ENCODE data around the gene PRKRA. TPM values are rescaled to one million over a fixed set of nuclear protein-coding genes. Genes with fewer than 3 reads are reported as not detected.
"Not testable (repeated sequence)": the region's sequence is repeated elsewhere in the genome, so short reads cannot be mapped to it uniquely, and the experiment has no call there.

Gene PRKRA
- total RNA-seq, 1 donor from 2014 or later = 135 TPM

GRCh38 chr2:178474560-178474959 lies 23.6 kb upstream of the PRKRA start:
- H3K4me1 ChIP-seq = peaks cover 8% of the 10 kb centered on the region
- no peak overlapping the region for H3K4me2 ChIP-seq
- H3F3A ChIP-seq (ENCODE audit: low read depth) = peaks cover 11% of the 10 kb centered on the region
- no peaks in the 10 kb centered on the region for H3K9me3 Mint-ChIP-seq
- peaks cover 3% of the 10 kb centered on the region for H3K27me3 ChIP-seq
- no peak overlapping the region for H2AFZ ChIP-seq (replicated peaks)
- no peaks in the 10 kb centered on the region for H4K20me1 ChIP-seq (ENCODE audit: low read depth)
- no peak overlapping the region for H3K27ac ChIP-seq
- peaks cover under 1% of the 10 kb centered on the region for H3K36me3 Mint-ChIP-seq
- no peak overlapping the region for H3K9ac ChIP-seq
- H3K9me3 ChIP-seq (ENCODE audit: low read depth) = no peaks in the 10 kb centered on the region
- H3K79me2 ChIP-seq (ENCODE audit: low read depth) = peaks cover 22% of the 10 kb centered on the region
- H3K36me3 ChIP-seq = no peaks in the 10 kb centered on the region
- peaks cover 6% of the 10 kb centered on the region for H3K4me1 Mint-ChIP-seq
- no peak overlapping the region for H3K27ac Mint-ChIP-seq
- no peak overlapping the region for H3K4me3 ChIP-seq
- no peak for DNase-seq (ENCODE audit: low spot score)
- no peaks in the 10 kb centered on the region for H3K27me3 Mint-ChIP-seq (ENCODE audit: insufficient read depth, low read depth)
- no peak overlapping the region for H3K4me3 Mint-ChIP-seq
- TF ChIP-seq CTCF (IDR thresholded peaks at IDR 0.05) (no peak), EZH2phosphoT487 (IDR thresholded peaks at IDR 0.05) (no peak), EZH2 (IDR thresholded peaks at IDR 0.05) (no peak)

- no peaks in the 10 kb centered on the region for H3K9me3 ChIP-seq (ENCODE audit: low read depth)
- H3K4me1 ChIP-seq = peaks cover 8% of the 10 kb centered on the region
- peaks cover 22% of the 10 kb centered on the region for H3K79me2 ChIP-seq (ENCODE audit: low read depth)
- Mint-ChIP-seq H3K27me3 (ENCODE audit: insufficient read depth, low read depth) (no peaks in the 10 kb centered on the region), H3K27ac (no peak overlapping the region), H3K9me3 (no peaks in the 10 kb centered on the region), H3K36me3 (peaks cover 2% of the 10 kb centered on the region), H3K4me3 (no peak overlapping the region), H3K4me1 (peaks cover 6% of the 10 kb centered on the region)
- H3K4me3 ChIP-seq = no peak overlapping the region
- H2AFZ ChIP-seq (replicated peaks) = no peak overlapping the region
- H3K27me3 ChIP-seq = no peaks in the 10 kb centered on the region
- H3F3A ChIP-seq (ENCODE audit: low read depth) = peaks cover 4% of the 10 kb centered on the region
- H3K27ac ChIP-seq = no peak overlapping the region
- H3K9ac ChIP-seq = no peak overlapping the region
- H4K20me1 ChIP-seq (ENCODE audit: low read depth) = no peaks in the 10 kb centered on the region
- no peak for DNase-seq (ENCODE audit: low spot score)
- no peaks in the 10 kb centered on the region for H3K36me3 ChIP-seq
- H3K4me2 ChIP-seq = no peak overlapping the region
- no peak for TF ChIP-seq EZH2 (IDR thresholded peaks at IDR 0.05)
- no peak for TF ChIP-seq CTCF (IDR thresholded peaks at IDR 0.05)
- TF ChIP-seq EZH2phosphoT487 (IDR thresholded peaks at IDR 0.05) = no peak
These were observed 23.0 kb upstream of the PRKRA start for GRCh38 chr2:178473931-178474330.

GRCh38 chr2:178473373-178473772 lies 22.4 kb upstream of the PRKRA start:
- Histone ChIP-seq H3K36me3 (no peaks in the 10 kb centered on the region), H3K9me3 (ENCODE audit: low read depth) (no peaks in the 10 kb centered on the region), H3F3A (ENCODE audit: low read depth) (no peaks in the 10 kb centered on the region), H3K4me3 (no peak overlapping the region), H3K9ac (no peak overlapping the region), H3K27ac (no peak overlapping the region), H4K20me1 (ENCODE audit: low read depth) (no peaks in the 10 kb centered on the region), H3K4me2 (no peak overlapping the region), H3K79me2 (ENCODE audit: low read depth) (peaks cover 22% of the 10 kb centered on the region), H3K4me1 (peaks cover 8% of the 10 kb centered on the region), H3K27me3 (no peaks in the 10 kb centered on the region), H2AFZ (replicated peaks) (no peak overlapping the region)
- Mint-ChIP-seq H3K27ac (no peak overlapping the region), H3K4me1 (peaks cover 3% of the 10 kb centered on the region), H3K9me3 (no peaks in the 10 kb centered on the region), H3K4me3 (no peak overlapping the region), H3K36me3 (peaks cover 2% of the 10 kb centered on the region), H3K27me3 (ENCODE audit: insufficient read depth, low read depth) (no peaks in the 10 kb centered on the region)
- TF ChIP-seq EZH2phosphoT487 (IDR thresholded peaks at IDR 0.05) (no peak), CTCF (IDR thresholded peaks at IDR 0.05) (no peak), EZH2 (IDR thresholded peaks at IDR 0.05) (no peak)
- no peak for DNase-seq (ENCODE audit: low spot score)

- not testable (repeated sequence) for DNase-seq (ENCODE audit: low spot score); H4K20me1 ChIP-seq (ENCODE audit: low read depth); H2AFZ ChIP-seq (replicated peaks); H3K4me2 ChIP-seq; H3K4me1 Mint-ChIP-seq; H3K36me3 Mint-ChIP-seq; H3K27ac Mint-ChIP-seq; H3K9me3 ChIP-seq (ENCODE audit: low read depth); H3K36me3 ChIP-seq; H3K79me2 ChIP-seq (ENCODE audit: low read depth); H3K27me3 ChIP-seq; H3K9ac ChIP-seq; H3K4me1 ChIP-seq; H3F3A ChIP-seq (ENCODE audit: low read depth); H3K27me3 Mint-ChIP-seq (ENCODE audit: insufficient read depth, low read depth); H3K4me3 Mint-ChIP-seq; H3K27ac ChIP-seq; H3K9me3 Mint-ChIP-seq; H3K4me3 ChIP-seq
These were observed 20.3 kb upstream of the PRKRA start for GRCh38 chr2:178471313-178471712.
